ENCODE measurements around the gene CAP2.

The CAP2 gene

GRCh38 chr6:17442196-17442595 lies 48.8 kb downstream of the CAP2 start:
- no peak for DNase-seq

- DNase-seq: no peak
These were observed 53.3 kb downstream of the CAP2 start for GRCh38 chr6:17446713-17447112.

GRCh38 chr6:17448165-17448564 lies 54.8 kb downstream of the CAP2 start:
- DNase-seq: no peak

- no peak for DNase-seq
These were observed 57.0 kb downstream of the CAP2 start for GRCh38 chr6:17450397-17450796.

GRCh38 chr6:17450832-17451231 lies 57.4 kb downstream of the CAP2 start:
- peak; percentile 71 for DNase-seq

- DNase-seq: no peak
These were observed 58.7 kb downstream of the CAP2 start for GRCh38 chr6:17452096-17452495.

- no peak for DNase-seq
These were observed 61.1 kb downstream of the CAP2 start for GRCh38 chr6:17454316-17455005.

GRCh38 chr6:17455919-17456318 lies 62.5 kb downstream of the CAP2 start:
- DNase-seq: no peak

- DNase-seq: no peak
These were observed 63.3 kb downstream of the CAP2 start for GRCh38 chr6:17456711-17457110.

- no peak for DNase-seq
These were observed 64.0 kb downstream of the CAP2 start for GRCh38 chr6:17457405-17457804.

- no peak for DNase-seq
These were observed 64.6 kb downstream of the CAP2 start for GRCh38 chr6:17457956-17458355.

GRCh38 chr6:17458966-17459365 lies 65.6 kb downstream of the CAP2 start:
- no peak for DNase-seq

- no peak for DNase-seq
These were observed 67.5 kb downstream of the CAP2 start for GRCh38 chr6:17460862-17461261.

GRCh38 chr6:17466147-17466546 lies 72.8 kb downstream of the CAP2 start:
- no peak for DNase-seq

- DNase-seq: no peak
These were observed 73.3 kb downstream of the CAP2 start for GRCh38 chr6:17466707-17467106.

GRCh38 chr6:17469006-17469832 lies 75.8 kb downstream of the CAP2 start:
- no peak for DNase-seq

- no peak for DNase-seq
These were observed 77.0 kb downstream of the CAP2 start for GRCh38 chr6:17470202-17470937.

GRCh38 chr6:17470938-17471327 lies 77.5 kb downstream of the CAP2 start:
- no peak for DNase-seq

GRCh38 chr6:17472653-17473183 lies 79.3 kb downstream of the CAP2 start:
- no peak for DNase-seq

- no peak for DNase-seq
These were observed 80.2 kb downstream of the CAP2 start for GRCh38 chr6:17473554-17473953.

- no peak for DNase-seq
These were observed 80.9 kb downstream of the CAP2 start for GRCh38 chr6:17474289-17474688.

- no peak for DNase-seq
These were observed 82.3 kb downstream of the CAP2 start for GRCh38 chr6:17475606-17476244.

- DNase-seq: no peak
These were observed 83.1 kb downstream of the CAP2 start for GRCh38 chr6:17476511-17476910.
